GM18909 (cell line): ENCODE measurements around the gene MRAP.

Source experiments
- ATAC-seq: cut with Tn5 transposase; IDR thresholded peaks from one replicate; pipeline ENCODE4 v1.9.1; 2021; ENCODE audit warnings: mild to moderate bottlenecking; ENCODE audit not compliant: unreplicated experiment, poor library complexity

The MRAP gene

DNA sequence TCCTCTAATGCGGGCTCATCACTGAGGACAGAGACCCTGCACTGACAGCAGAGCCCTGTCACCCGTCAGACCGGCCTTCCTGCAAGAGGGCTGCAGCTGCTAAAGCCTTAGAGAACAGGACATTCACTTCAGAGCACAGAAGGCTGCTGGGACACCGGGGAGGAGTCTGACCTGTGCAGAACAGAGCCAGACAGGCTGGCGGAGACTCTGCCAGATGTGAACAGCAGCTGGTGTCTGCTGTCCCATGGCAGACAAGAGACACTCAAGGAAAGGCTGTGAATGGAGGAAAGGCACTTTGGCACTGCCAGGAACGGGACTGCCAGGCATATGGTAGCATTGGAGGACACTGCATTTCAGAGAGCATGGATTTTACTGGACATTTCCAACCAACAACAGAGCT lies 21.4 kb downstream of the MRAP start:
- no peak for ATAC-seq

GRCh38 chr21:32320726-32321125 lies 22.1 kb downstream of the MRAP start:
- ATAC-seq = no peak

GRCh38 chr21:32321480-32321879 lies 22.8 kb downstream of the MRAP start:
- ATAC-seq = no peak

DNA sequence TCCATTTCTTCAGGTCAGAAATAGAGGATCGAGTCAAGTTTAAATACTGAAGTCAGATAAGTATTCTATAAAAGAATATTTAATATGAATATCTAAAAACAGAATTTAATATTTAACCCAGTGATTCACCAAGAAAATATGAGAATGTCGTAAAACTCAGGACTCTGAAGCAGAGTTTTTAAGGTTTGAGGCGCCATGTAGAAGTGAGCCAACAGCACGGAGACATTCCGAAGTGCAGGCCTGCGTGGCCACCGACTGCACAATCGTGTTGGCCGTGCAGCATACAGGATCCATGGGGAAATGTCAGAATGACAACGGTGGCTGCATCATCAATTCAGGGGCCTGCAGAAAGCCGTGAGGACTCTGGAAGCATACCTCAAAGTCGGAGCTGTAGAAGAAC lies 23.4 kb downstream of the MRAP start:
- ATAC-seq = no peak

- ATAC-seq = no peak
Observed at GRCh38 chr21:32322676-32323075, 24.0 kb downstream of the MRAP start.

DNA sequence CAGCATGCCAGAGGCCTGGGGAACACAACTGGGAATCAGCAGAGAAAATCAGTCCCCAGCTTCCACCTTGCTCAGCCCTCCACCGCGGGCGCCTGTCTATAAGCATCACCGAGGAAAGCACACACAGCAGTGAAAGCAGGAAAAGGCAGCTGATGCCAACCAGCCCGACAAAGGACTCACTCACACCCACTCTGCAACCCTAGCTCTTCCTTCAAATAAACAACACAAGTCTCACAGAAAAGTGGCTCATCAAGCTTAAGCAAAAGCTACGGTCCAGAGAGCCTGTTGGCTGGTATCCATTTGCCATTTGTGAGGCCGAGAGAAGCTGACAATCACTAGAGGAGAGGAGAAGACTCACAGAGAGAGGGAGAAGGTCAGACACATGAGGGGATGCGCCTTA lies 27.1 kb downstream of the MRAP start:
- no peak for ATAC-seq

DNA sequence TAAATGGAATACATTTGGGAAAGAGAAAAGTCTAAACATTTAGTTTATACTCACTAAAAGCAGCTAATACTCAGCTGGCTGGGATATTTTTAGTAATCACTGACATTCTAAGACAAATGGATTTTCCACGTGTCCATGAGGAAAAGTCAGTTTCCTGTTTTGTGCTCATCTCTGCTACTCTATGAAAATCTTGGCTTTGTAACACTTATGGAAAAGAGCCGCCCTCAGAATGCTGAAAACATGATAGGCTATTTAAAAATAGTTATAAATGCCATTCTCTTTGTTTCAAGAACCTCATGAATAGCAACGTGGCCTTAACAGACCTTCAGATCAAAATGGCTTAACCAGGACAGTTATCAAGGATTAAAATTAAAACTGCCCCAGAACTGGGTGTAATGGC lies 29.9 kb downstream of the MRAP start:
- no peak for ATAC-seq

DNA sequence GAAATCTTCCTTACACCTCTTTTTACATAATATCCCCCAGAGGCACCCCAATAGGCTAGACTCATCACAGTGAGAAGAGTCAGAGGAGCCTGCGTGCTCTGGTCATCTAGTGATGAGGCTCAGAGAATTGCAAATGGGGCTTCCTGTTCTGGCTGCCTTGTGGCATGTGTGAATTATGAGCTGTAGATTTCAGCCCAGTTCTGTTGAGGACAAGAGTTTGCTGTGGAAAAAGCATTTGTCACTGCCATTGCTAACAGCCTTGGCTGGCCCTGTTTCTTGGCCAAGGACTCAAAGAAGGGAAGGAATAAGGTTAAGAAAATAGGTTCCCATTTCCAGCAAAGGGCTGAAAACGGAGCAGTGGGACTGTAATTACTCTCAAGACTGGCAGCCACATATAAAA lies 30.7 kb downstream of the MRAP start:
- ATAC-seq = no peak

- ATAC-seq = no peak
Observed at GRCh38 chr21:32329776-32330175, 31.1 kb downstream of the MRAP start.

- ATAC-seq = no peak
Observed at GRCh38 chr21:32330784-32331311, 32.2 kb downstream of the MRAP start.

GRCh38 chr21:32331444-32332305 lies 33.0 kb downstream of the MRAP start:
- ATAC-seq = no peak

DNA sequence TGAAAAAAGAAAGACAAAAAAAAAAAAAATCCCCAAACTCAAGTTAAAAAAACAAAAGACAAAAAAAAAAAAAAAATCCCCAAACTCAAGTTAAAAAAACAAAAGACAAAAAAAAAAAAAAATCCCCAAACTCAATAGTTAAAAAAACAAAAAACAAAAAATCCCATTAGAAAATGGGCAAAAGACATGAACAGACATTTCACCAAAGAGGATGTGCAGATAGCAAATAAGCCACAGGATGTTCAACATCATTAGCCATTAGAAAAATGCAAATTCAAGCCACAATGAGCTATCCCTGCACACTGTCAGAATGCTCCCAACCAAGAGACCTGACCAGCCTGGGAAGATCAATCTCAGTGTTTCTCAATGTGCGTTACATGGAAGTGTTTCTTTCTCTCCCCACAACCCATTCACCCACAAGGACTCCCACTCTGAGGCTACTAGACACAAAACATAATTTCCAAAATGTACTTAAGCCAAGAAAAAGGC lies 33.9 kb downstream of the MRAP start:
- no peak for ATAC-seq

GRCh38 chr21:32333953-32334673 lies 35.5 kb downstream of the MRAP start:
- ATAC-seq = no peak

GRCh38 chr21:32334980-32335531 lies 36.4 kb downstream of the MRAP start:
- no peak for ATAC-seq

GRCh38 chr21:32335601-32336575 lies 37.2 kb downstream of the MRAP start:
- no peak for ATAC-seq

- no peak for ATAC-seq
Observed at GRCh38 chr21:32336711-32337110, 38.1 kb downstream of the MRAP start.

DNA sequence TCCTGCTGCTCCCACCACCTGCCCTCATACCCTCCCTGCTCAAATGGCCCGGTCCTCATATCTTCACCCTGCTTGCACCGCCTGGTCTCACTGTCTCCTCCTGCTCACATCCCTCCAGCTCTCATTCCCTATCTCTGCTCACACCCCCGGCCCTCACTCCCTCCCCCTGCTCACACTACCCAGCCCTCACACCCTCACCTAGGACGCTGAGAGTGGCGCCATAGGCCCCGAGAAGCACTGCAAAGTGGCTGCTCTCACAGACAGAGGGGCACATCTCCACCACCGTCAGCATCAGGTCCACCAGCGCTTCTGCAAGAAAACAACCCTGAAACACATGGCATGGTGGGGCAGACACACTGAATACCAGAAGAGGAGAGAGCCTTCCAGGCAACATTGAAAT lies 38.6 kb downstream of the MRAP start:
- no peak for ATAC-seq

DNA sequence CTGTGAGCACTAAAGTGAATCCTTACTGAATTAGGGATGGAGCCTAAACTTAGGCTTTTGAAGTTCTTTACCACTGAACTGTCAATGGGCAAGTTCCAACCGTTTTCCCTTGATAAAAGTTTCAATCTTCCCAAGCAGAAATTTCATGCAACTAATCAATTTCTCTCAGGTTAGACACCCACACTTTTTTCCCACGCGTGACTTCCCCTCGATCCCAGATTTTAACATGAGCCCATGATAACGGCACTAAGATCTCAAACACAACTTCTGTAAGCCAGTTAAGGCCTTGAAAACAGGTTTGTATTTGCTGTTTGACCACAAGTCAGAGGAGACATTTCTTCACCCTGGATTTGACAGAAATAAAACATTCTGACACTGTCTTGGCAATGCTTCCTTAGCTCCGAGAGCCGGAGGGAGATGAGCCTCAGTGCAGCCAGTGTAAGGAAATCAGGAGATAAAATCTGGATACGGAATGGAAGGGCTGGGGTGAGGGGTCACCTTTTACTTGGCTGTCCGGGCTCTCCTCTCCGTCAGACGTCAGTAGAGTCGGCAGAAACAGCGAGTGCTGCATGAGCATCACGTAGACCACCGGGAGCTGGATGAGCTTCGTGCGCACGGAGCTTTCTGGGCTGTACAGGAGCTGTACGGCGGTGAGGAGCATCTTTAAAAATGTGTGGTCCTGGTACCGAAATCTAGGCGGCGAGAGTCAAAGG lies 39.7 kb downstream of the MRAP start:
- ATAC-seq = no peak
